Hematopoietic multipotent progenitor cell treated with erythropoietin and hydrocortisone succinate and interleukin-3 and kit ligand, for 8 days (in vitro differentiated cells): ENCODE results near the gene LRRC36.

Experiments used
- DNase-seq: peaks from one replicate; pipeline ENCODE4 v3.0.0-alpha.2; 2015

Gene LRRC36, protein sequence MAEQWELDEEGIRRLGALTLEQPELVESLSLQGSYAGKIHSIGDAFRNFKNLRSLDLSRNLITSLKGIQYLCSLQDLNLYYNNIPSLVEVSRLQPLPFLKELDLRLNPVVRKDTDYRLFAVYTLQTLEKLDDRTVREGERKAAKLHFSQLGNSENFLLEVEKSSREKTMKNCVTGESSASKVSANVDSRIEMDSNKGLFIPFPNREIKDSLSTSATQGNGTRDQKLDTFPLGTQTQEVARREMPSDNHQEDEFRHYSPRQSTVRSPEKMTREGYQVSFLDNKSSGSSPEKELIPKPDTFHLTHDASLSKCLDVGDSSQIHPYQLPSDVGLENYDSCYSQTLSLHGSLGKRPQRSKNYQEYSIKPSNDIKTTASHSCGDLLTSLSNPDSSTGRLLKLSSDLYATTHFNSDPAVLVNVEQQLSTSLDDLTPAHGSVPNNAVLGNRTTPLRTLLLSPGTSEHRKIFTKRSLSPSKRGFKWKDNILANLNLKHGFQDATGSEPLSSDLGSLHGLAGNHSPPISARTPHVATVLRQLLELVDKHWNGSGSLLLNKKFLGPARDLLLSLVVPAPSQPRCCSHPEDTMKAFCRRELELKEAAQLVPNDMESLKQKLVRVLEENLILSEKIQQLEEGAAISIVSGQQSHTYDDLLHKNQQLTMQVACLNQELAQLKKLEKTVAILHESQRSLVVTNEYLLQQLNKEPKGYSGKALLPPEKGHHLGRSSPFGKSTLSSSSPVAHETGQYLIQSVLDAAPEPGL

DNA sequence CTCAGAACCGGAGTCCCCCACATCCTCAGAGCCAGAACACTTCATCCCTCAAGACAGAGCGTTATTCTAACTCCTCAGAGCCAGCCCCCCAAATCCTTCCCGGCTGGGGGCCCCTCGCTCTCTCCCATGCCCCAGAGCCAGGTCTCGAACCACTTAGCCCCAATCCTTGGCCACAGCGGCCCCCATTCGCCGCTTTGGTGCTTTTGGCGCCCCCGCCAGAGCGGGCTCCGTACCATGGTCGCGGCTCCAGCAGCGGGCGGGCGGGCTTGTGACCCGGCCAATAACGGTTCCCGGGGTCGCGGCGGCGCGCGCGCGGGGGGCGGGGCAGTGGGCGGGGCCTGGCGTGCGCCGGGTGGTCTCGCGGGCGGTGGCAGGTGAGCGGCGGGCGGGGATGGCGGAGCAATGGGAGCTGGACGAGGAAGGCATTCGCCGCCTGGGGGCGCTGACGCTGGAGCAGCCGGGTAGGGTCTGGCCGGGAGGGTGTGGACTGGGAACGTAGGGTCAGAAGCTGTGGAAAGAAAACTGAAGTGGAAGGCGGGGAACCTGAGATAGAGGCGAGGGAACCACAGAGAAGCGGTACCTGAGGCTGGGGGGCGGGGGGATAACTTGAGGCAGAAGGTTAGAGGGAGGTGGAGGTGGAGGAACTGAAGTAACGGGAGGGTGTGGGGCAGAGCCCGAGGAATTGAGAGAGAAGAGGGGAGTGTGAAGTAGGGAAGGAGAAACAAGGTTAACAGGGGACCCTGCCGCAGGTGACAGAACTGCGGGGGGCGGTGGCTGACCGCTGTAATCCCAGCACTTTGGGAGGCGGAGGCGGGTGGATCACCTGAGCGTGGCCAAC is at the start of gene LRRC36, which contains the start of gene KCTD19:
Gene LRRC36 (plus strand): TSS at position 344 of the 838 bp plus-strand sequence. CDS start 48 bp downstream, at position 392.
Gene KCTD19 (minus strand): TSS at position 270 of the 838 bp plus-strand sequence. CDS start 34 bp downstream, at position 236.
- DNase-seq = peak; percentile 53

DNA sequence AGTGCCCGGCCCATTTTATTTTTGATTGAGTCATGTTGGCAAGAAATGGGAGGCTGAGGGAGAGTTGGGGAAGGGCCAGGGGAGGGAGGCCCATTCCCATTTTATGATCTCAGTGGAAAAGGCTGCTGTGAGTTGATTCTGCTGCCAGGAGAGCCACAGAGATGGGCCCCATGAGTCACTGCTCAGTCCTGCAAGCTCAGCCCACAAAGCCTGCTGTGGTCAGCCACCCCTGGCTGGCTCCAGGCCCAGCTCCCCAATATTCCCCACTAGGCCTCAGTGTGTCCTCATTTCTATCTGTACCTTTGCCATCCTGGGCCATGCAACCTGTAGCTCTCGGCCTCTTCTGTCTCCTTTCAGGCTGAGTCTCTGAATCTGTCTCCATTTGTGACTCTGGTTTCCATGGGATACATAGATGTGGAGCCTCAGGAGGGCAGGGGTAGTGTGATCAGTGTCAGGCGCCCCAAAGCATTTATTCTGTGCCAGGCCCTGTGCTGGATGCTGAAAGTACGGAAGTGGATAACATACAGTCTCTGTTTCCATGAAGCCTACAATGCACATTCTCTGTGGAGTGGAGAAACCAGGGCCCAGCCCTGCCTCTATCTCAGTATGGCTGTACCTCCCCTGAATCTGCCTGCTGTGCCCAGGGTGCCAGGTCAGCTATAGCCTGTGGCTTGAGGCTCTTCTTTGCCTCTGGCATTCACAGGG is 49.2 kb upstream of the LRRC36 start:
- peak; percentile 69 for DNase-seq

DNA sequence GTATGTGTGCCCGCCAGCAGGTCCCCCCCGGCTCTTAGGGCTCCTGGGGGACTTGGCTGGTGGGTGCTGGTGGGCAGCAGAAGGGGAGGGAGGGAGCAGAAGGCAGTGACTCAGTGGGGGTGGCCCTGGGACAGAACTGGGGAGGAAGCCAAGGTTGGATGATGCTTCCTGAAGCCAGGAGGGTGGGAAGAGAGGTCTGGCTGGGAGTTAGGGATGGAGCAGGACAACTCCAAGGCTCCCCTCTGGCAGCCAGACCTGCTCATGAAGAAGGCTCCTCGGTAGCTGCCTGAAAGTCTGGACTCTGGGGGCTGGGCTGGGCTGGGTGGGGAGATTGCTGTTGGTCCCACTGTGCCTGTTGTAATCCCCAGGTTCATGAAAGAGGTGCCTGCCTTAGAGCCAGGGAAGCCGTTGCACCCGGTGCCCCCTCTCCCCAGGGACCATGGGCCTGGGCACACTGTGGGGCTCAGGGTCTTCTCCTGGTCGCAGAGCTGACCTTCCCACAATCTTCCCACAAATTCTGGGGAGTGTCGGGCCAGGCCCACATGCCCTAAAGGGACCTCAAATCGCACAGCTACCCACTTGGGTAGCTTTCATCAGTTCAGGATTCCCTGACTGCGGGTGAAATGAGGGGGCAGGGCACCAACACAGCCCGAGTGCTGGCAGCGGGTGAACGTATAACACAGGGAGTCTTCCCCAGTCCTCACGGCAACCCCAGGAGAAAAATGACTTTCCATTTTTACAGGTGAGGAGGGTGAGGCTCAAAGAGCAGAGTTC is 48.4 kb upstream of the LRRC36 start:
- peak; percentile 48 for DNase-seq

DNA sequence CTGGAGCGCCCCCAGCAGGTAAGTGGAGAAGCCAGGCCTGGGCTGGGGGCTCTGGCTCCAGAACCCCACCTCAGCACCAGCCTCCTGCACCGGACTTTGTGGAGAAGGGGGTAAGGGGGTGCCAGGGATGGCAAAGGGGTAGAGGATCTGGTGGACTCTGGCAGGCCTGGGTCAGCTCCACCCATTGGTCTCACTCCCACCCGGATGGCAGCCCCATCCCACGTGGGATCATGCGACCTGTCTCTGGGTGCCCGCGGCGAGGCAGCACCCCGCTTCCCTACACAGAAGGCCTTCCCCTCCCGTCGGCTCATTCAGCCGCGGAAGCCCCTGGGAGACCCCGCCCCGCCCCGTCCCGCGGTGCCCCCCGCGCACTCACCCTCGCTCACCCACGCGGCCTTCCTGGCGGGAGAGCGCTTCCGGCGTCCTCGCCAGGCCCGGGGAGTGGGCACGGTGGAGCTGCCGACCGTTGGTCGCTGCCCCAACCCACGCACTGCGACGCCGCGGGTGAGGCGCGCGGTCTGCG is 47.8 kb upstream of the LRRC36 start:
- DNase-seq = peak; percentile 65

DNA sequence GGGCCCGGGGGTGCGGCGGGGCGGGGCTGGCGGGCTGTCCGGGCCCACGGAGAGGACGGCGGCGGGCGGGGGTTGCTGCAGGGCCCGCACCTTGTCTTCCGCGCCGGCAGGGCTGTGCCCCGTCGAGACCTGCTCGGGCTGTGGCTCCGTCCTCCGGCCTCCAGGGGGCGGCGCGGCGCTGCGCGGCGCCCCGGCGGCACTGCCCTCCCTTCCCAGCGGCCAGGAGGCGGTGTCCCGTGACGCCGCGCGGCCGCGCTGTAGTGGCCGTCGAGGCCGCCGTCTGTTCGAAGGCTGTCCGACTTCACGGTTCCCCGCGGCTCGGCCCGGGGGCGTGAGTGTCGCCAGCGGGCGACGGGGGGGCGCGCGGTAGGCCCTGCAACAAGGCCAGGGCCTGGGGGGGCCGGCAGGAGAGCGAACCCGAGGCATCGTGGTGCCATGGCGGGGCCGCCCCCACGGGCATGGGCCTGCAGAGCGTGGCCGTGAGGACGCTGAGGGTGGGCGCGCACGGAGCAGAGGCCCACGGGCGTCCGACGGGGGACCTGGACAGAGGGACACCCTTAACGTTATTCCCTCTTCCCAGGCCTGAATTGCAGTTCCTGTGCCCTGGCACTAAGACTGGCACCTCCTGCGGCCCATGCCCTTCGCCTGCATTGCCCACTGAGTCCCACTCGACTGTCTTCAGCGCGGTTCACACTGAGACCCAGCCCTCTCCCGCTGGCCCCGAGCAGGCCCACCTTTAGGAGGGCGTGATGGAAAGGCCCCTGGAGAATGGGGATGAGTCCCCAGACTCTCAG is 47.1 kb upstream of the LRRC36 start, which contains the start of gene PLEKHG4:
Gene PLEKHG4 (plus strand): TSS at position 237 of the 794 bp plus-strand sequence. CDS start 513 bp downstream, at position 750.
- peak; percentile 81 for DNase-seq

DNA sequence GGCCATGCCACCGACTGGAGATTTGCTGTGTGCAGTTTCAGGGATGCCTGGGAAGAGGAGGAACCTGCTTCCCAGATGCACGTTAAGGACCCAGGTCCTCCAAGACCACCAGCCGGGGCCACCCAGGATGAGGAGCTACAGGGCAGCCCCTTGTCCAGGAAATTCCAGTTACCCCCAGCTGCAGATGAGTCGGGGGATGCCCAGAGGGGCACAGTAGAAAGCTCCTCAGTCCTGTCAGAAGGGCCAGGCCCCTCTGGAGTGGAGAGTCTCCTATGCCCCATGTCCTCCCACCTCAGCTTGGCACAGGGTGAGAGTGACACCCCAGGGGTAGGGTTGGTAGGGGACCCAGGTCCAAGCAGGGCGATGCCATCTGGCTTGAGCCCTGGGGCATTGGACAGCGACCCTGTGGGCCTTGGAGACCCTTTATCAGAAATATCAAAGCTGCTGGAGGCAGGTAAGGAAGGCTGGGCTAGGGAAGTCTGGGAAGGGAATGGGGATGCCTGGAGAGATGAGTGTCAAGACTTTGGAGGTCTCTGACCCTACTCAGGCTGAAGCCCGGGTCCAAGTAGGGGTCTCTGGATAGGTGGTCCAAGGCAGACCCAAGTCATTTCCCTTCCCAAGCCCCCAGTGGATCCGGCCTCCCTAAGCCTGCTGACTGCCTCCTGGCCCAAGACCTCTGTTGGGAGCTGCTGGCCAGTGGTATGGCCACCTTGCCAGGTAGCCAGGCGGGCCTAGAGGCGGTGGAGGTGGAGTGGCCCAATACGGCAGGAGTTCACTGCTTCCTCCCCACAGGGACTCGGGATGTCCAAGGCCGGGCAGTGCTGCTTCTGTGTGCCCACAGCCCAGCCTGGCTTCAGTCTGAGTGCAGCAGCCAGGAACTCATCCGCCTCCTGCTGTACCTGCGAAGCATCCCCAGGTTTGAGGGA is 46.3 kb upstream of the LRRC36 start:
- DNase-seq = no peak

DNA sequence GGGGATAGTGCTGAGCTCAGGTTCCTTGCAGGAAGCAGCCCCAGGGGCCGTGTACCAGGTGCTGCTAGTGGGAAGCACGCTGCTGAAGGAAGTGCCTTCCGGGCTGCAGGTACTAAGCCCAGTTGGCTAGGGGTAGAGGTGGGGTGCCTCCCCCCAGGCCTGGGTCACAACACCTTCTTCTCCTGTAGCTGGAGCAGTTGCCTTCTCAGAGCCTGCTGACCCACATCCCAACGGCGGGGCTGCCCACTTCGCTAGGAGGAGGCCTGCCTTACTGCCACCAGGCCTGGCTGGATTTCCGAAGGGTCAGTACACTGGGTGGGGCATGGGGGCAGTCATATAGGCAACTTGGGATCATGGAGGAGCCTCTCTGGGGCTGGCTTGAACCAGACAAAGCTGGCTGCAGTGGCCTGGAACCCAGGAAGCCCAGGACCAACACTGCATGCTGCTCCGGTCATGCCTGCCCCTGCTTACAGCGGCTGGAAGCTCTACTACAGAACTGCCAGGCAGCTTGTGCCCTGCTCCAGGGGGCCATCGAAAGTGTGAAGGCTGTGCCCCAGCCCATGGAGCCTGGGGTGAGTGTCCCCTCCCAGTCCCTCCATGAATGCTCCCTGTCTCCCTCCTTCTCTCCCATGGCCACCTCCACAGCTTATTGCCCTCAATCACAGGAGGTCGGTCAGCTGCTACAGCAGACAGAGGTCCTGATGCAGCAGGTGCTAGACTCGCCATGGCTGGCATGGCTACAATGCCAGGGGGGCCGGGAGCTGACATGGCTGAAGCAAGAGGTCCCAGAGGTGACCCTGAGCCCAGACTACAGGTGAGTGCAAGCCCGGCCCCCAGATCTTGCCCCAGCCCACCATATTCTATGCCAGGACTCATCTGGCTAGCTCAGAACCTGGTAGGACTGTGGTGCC is 44.8 kb upstream of the LRRC36 start:
- DNase-seq = no peak

DNA sequence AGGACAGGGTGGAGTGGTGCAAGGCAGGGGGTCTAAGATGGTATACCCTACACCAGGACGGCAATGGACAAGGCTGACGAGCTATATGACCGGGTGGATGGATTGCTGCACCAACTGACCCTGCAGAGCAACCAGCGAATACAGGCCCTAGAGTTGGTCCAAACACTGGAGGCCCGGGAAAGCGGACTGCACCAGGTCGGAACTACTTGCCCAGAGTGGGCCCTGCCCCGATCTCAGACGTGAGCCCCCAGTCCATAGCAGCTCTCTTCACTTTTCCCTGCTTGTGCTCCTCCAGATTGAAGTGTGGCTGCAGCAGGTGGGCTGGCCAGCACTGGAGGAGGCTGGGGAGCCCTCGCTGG is 44.2 kb upstream of the LRRC36 start:
- DNase-seq = no peak

DNA sequence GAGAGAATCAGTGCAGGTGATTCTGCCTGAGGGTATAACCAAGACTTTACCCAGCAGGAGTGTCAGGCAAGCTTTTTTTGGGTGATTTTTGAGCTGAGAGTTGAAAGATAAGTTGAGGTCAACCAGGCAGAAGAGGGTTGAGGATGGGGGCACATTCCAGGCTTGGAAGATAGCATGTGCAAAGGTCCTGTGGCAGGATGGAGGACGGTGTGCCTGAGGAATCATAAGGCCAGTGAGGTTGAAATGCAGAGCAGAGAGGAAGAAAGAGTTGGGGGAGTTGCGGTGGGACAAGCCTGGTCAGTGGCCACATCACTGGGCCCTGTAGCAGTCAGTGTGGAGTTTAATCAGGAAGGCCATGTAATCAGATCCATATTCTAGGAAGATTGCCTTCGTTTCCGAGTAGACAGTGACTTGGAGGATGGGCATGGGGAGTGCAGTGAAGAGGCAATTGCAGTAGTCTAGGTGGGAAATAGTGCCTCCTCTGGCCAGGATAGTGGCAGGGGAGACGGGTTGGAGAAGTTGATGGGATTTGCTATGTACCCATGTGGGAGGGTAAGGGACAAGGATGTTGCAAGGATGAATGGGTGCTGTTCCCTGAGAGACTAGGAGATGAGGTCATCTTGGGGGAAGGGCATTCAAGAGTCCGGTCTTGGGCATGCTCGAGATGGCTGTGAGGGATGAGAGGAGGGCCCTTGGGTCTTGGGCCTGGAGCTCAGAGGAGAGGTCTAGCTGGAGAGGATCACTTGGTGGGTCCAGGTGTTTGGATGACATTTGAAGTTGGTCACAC is 43.4 kb upstream of the LRRC36 start:
- DNase-seq = no peak

DNA sequence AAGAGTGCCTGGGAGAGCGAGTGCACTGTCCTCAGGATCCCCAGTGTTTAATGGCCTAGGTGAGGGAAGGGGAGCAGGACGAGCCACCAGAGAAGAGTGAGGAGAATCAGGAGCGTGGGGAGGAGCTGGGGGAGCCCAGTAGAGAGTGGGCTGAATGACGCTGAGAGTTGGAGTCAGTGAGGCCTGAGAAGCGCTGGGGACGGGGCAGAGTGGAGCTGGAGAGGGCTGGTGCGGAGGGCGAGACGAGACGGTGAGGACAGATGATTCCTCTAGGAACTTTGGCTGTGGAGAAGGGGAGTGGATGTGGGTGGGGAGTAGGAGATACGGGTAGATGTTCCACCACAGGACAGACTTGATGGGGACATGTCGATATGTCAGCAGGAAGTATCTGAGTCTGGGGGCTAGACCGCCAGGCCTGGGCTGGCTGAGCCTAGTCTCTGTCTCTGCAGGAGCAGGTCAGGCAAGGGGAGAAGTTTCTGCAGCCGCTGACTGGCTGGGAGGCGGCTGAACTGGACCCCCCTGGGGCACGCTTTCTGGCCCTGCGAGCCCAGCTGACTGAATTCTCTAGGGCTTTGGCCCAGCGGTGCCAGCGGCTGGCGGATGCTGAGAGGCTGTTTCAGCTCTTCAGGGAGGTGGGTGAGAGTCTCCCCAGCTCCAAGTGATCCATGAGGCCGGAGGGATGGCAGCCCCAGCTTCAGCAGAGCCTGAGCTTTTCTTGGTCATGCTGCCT is 42.6 kb upstream of the LRRC36 start:
- DNase-seq = no peak

DNA sequence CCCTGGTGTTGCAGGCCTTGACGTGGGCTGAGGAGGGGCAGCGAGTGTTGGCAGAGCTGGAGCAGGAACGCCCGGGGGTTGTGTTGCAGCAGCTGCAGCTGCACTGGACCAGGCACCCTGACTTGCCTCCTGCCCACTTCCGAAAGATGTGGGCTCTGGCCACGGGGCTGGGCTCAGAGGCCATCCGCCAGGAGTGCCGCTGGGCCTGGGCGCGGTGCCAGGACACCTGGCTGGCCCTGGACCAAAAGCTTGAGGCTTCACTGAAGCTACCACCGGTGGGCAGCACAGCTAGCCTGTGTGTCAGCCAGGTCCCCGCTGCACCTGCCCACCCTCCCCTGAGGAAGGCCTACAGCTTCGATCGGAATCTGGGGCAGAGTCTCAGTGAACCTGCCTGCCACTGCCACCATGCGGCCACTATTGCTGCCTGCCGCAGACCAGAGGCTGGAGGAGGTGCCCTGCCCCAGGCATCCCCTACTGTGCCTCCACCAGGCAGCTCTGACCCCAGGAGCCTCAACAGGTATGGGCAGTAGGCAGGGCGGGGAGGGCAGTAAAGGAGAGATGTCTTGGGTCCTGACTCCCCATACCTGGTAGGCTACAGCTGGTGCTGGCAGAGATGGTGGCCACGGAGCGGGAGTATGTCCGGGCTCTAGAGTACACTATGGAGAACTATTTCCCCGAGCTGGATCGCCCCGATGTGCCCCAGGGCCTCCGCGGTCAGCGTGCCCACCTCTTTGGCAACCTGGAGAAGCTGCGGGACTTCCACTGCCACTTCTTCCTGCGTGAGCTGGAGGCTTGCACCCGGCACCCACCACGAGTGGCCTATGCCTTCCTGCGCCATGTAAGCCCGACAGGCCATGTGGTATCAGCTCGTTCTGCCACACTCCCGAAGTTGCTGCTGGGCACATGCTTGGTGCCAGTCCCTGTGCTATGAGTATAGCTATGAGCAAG is 41.6 kb upstream of the LRRC36 start:
- DNase-seq = no peak

DNA sequence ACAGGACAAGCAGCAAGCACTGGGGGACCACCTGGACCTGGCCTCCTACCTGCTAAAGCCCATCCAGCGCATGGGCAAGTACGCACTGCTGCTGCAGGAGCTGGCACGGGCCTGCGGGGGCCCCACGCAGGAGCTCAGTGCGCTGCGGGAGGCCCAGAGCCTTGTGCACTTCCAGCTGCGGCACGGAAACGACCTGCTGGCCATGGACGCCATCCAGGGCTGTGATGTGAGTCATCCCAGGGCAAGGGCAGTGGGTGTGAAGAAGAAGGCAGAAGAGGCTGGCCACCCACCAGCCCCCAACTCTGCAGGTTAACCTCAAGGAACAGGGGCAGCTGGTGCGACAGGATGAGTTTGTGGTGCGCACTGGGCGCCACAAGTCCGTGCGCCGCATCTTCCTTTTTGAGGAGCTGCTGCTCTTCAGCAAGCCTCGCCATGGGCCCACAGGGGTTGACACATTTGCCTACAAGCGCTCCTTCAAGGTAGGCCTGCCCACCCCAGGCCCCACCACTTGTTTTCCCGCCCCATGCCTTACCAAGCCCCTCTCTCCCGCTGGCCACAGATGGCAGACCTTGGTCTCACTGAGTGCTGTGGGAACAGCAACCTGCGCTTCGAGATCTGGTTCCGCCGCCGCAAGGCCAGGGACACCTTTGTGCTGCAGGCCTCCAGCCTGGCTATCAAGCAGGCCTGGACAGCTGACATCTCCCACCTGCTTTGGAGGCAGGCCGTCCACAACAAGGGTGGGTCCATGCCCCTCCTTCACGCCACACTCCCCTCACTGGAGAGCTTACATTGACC is 40.0 kb upstream of the LRRC36 start:
- no peak for DNase-seq

DNA sequence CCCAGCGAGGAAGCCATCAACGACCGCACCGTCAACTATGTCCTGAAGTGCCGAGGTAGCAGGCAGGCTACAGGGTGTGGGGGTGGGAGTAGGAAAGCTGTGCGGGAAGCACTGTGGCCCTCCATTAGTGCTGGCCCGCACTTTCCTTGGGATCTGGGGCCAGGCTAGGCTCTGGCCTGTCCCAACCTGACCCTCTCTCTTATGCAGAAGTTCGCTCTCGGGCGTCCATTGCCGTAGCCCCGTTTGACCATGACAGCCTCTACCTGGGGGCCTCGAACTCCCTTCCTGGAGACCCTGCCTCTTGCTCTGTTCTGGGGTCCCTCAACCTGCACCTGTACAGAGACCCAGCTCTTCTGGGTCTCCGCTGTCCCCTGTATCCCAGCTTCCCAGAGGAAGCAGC is 38.7 kb upstream of the LRRC36 start:
- no peak for DNase-seq

DNA sequence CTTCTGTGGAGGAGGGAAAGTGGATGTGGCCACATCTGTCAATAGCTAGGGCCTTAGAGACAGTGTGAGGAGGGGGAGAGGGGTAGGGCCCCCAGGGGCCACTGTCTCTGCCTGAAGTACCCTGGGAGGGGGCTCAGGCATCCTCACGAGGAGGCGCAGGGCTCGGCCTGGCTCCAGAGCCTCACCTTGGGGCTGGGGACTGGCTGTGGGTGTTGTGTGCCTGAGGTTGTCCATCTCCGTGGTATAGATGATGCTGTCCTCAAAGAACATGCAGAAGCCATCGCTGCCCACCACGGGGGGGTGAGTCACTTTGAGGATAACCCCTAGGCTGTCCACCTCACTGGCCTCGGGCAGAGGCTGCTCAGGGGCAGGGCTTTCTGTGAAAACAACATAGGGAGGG is 35.2 kb upstream of the LRRC36 start:
- DNase-seq = no peak
